PC-3 (cell line): Measurements from ENCODE around the gene RTF2. TPM values are rescaled to one million over a fixed set of nuclear protein-coding genes. Genes with fewer than 3 reads are reported as not detected.

Source experiments
- ATAC-seq: fragments of 200-7000 bp; cut with Tn5 transposase; 2 replicates; pipeline ENCODE4 v1.9.1; 2020; ENCODE audit warnings: mild to moderate bottlenecking, moderate library complexity
- BruUV-seq: library from RNA; stranded (reverse); fragments of 400-500 nt; replicated peaks from 2 replicates; lab custom pipeline; 2021; lab: Mats Ljungman, UMichigan
- CTCF ChIA-PET: fragments of 300-600 bp; sonication (Branson Sonifier 250); formaldehyde crosslinking; loops from one replicate; lab custom pipeline; 2022; ENCODE audit warnings: antibody characterized with exemption; lab: Charles Lee
- POLR2A ChIA-PET: fragments of 300-600 bp; sonication (Branson Sonifier 250); formaldehyde crosslinking; loops from one replicate; lab custom pipeline; 2022; ENCODE audit warnings: antibody characterized with exemption; ENCODE audit not compliant: unreplicated experiment; lab: Charles Lee
- DNase-seq: peaks from one replicate; pipeline ENCODE4 v3.0.0-alpha.2; 2015
- H2AFZ ChIP-seq: fragments of 300-600 bp; sonication (generic); 2 replicates; pipeline ENCODE4 v1.6.0; 2016; ENCODE audit warnings: antibody characterized with exemption, low read length
- H3F3A ChIP-seq: fragments of 300-600 bp; sonication (generic); one replicate; pipeline ENCODE4 v1.6.0; 2017; ENCODE audit warnings: antibody characterized with exemption, low read length, control low read depth, mild to moderate bottlenecking; ENCODE audit not compliant: unreplicated experiment
- H3K27ac ChIP-seq: fragments of 300-600 bp; sonication (generic); 2 replicates; pipeline ENCODE4 v1.5.1; 2016; ENCODE audit warnings: mild to moderate bottlenecking, low read length
- H3K27me3 ChIP-seq: fragments of 300-600 bp; sonication (generic); 2 replicates; pipeline ENCODE4 v1.6.1; 2016; ENCODE audit warnings: low read length, mixed read lengths
- H3K36me3 ChIP-seq: fragments of 300-600 bp; sonication (generic); 2 replicates; pipeline ENCODE4 v1.6.1; 2016; ENCODE audit warnings: low read depth, mixed run types, low read length, mixed read lengths
- H3K4me1 ChIP-seq: fragments of 300-600 bp; sonication (generic); 2 replicates; pipeline ENCODE4 v1.5.1; 2016; ENCODE audit warnings: low read length; ENCODE audit not compliant: insufficient read depth
- H3K4me2 ChIP-seq: fragments of 300-600 bp; sonication (generic); 2 replicates; pipeline ENCODE4 v1.6.0; 2016; ENCODE audit warnings: low read length
- H3K4me3 ChIP-seq: fragments of 300-600 bp; sonication (generic); 2 replicates; pipeline ENCODE4 v1.5.1; 2016; ENCODE audit warnings: mild to moderate bottlenecking, low read length, mixed read lengths
- H3K79me2 ChIP-seq: fragments of 300-600 bp; sonication (generic); 2 replicates; pipeline ENCODE4 v1.6.1; 2017; ENCODE audit warnings: low read length, mixed read lengths
- H3K9ac ChIP-seq: fragments of 300-600 bp; sonication (generic); 2 replicates; pipeline ENCODE4 v1.6.0; 2016; ENCODE audit warnings: mild to moderate bottlenecking, low read length
- H3K9me2 ChIP-seq: fragments of 300-600 bp; sonication (generic); replicated peaks from 2 replicates; pipeline ENCODE4 v1.6.1; 2016; ENCODE audit warnings: mixed run types, low read length, mixed read lengths
- H3K9me3 ChIP-seq: fragments of 300-600 bp; sonication (generic); 2 replicates; pipeline ENCODE4 v1.6.1; 2016; ENCODE audit warnings: low read length, mixed read lengths
- H4K20me1 ChIP-seq: fragments of 300-600 bp; sonication (generic); 2 replicates; pipeline ENCODE4 v1.6.1; 2016; ENCODE audit warnings: low read length, mixed read lengths
- CTCF ChIP-seq: fragments of 300-600 bp; sonication (generic); conservative IDR thresholded peaks from 2 replicates; pipeline ENCODE4 v1.5.1; 2017; ENCODE audit warnings: antibody characterized with exemption, low read depth, mild to moderate bottlenecking, low read length
- EZH2 ChIP-seq: fragments of 300-600 bp; sonication (generic); IDR thresholded peaks from one replicate; pipeline ENCODE4 v1.6.1; 2017; ENCODE audit warnings: antibody characterized with exemption, mild to moderate bottlenecking, low read length; ENCODE audit not compliant: unreplicated experiment
- EZH2phosphoT487 ChIP-seq: fragments of 300-600 bp; sonication (generic); IDR thresholded peaks from 2 replicates; pipeline ENCODE4 v1.6.1; 2018; ENCODE audit warnings: mild to moderate bottlenecking, antibody characterized with exemption, low read length, borderline replicate concordance
- intact Hi-C: fragments of 100-400 bp; cut with micrococcal nuclease; formaldehyde crosslinking; loops from 2 replicates; pipeline ENCODE4 v1.9.0; 2023
- total RNA-seq: library from RNA; depleted of rRNA; stranded (reverse); fragments of >200 nt; gene quantifications from 2 replicates; pipeline ENCODE4 v1.2.3, GENCODE V29; 2014

The RTF2 gene
- total RNA-seq, 1 experiment from 2014 or later, result 122 TPM

GRCh38 chr20:56506103-56506502 is 37.7 kb downstream of the RTF2 start:
- Histone ChIP-seq H3K27ac (no peak overlapping the region), H3K9ac (no peak overlapping the region), H3K9me2 (no peaks in the 10 kb centered on the region), H3K9me3 (no peaks in the 10 kb centered on the region), H3K79me2 (0 out of 2 replicates have a peak, but pooled peaks cover 4% of the 10 kb centered on the region), H2AFZ (no peak overlapping the region), H3K27me3 (no peaks in the 10 kb centered on the region), H3K4me3 (no peak overlapping the region), H3K4me1 (no peaks in the 10 kb centered on the region), H3K36me3 (peaks cover 7% of the 10 kb centered on the region; the same call in 1 of the 2 replicates), H3K4me2 (no peak overlapping the region), H3F3A (no peaks in the 10 kb centered on the region), H4K20me1 (no peaks in the 10 kb centered on the region)
- ChIA-PET CTCF (no interaction called here), POLR2A (no interaction called here)
- DNase-seq (no peak), ATAC-seq (no peak)
- no TSS peak for BruUV-seq
- intact Hi-C loops, result no loop called here
- TF ChIP-seq CTCF, result no peak
- TF ChIP-seq EZH2phosphoT487, result no peak
- TF ChIP-seq EZH2, result no peak

- Histone ChIP-seq H3K4me1 (no peaks in the 10 kb centered on the region), H2AFZ (no peak overlapping the region), H3K27ac (no peak overlapping the region), H4K20me1 (no peaks in the 10 kb centered on the region), H3K9ac (no peak overlapping the region), H3K36me3 (peaks cover 22% of the 10 kb centered on the region), H3K4me2 (no peak overlapping the region), H3K27me3 (no peaks in the 10 kb centered on the region), H3K9me2 (no peaks in the 10 kb centered on the region), H3K79me2 (no peaks in the 10 kb centered on the region), H3K9me3 (no peaks in the 10 kb centered on the region), H3K4me3 (no peak overlapping the region), H3F3A (no peaks in the 10 kb centered on the region)
- BruUV-seq, result no TSS peak
- no peak for DNase-seq
- intact Hi-C loops, result no loop called here
- ATAC-seq, result no peak
- POLR2A ChIA-PET, result no interaction called here
- CTCF ChIA-PET, result no interaction called here
- TF ChIP-seq EZH2 (no peak), EZH2phosphoT487 (no peak), CTCF (no peak)
Observed at GRCh38 chr20:56511926-56512325, 43.5 kb downstream of the RTF2 start.

GRCh38 chr20:56513161-56514150 is 45.0 kb downstream of the RTF2 start:
- H3K36me3 ChIP-seq, result peaks cover 37% of the 10 kb centered on the region
- H3K79me2 ChIP-seq, result no peaks in the 10 kb centered on the region
- TF ChIP-seq EZH2 (no peak), EZH2phosphoT487 (no peak), CTCF (no peak)
- ATAC-seq (no peak), DNase-seq (no peak)
- H3K27me3 ChIP-seq, result no peaks in the 10 kb centered on the region
- H3K4me3 ChIP-seq, result no peak overlapping the region
- ChIA-PET CTCF (no interaction called here), POLR2A (no interaction called here)
- intact Hi-C loops, result no loop called here
- H4K20me1 ChIP-seq, result no peaks in the 10 kb centered on the region
- no peaks in the 10 kb centered on the region for H3F3A ChIP-seq
- H3K27ac ChIP-seq, result no peak overlapping the region
- no peak overlapping the region for H3K4me2 ChIP-seq
- no peak overlapping the region for H2AFZ ChIP-seq
- no peak overlapping the region for H3K9ac ChIP-seq
- no peaks in the 10 kb centered on the region for H3K9me3 ChIP-seq
- no peaks in the 10 kb centered on the region for H3K4me1 ChIP-seq
- BruUV-seq, result no TSS peak
- no peaks in the 10 kb centered on the region for H3K9me2 ChIP-seq
